Right ventricle myocardium superior (tissue), 1 donor: ENCODE measurements around the gene RAB31. TPM values are rescaled to one million over a fixed set of nuclear protein-coding genes. Genes with fewer than 3 reads are reported as not detected.
A peak's percentile ranks its signal among the peaks of the same experiment; 100 is the strongest.
"Not testable (repeated sequence)": the region's sequence is repeated elsewhere in the genome, so short reads cannot be mapped to it uniquely, and the experiment has no call there.

Experiments
- ATAC-seq: fragments of 200-7000 bp; cut with Tn5 transposase; one replicate; pipeline ENCODE4 v1.9.1; 2020; ENCODE audit warnings: mild to moderate bottlenecking; ENCODE audit not compliant: poor library complexity
- DNase-seq: peaks from one replicate; pipeline ENCODE4 v3.0.0-alpha.2; 2020
- intact Hi-C: fragments of 100-400 bp; cut with DNase I; formaldehyde crosslinking; loops from one replicate; pipeline ENCODE4 v1.11.2; 2022
- total RNA-seq: library from RNA; stranded (reverse); fragmentation: NEBNext Ultra II Directional; extraction: Animal tissue kit (Norgen Biotek cat#: 25700); gene quantifications from one replicate; pipeline ENCODE4 v1.2.1, GENCODE V29; 2021
- donor health status: DM: no; HTN: yes; CAD: no; lungs with severe emphysema.

The RAB31 gene
- total RNA-seq, 1 donor from 2014 or later, result 12.1 TPM

DNA sequence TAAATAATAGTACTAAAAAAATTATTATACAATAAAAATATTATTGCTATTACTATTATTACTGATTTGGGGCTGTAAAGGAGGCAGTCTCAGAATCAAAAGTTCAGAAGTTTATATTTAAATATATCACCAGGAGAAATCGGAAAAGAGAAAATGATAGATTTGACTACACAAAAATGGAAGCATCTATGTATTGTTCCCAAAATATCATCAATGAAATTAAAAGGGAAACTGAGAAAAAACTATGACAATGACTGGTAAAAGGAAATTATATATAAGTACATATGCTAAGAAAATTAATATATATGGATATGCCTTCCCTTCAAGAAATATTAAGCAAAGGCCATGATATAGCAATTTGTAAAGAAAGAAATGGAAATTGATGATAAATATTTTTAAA, 170.0 kb downstream of the RAB31 start:
- ATAC-seq (no peak), DNase-seq (no peak)
- intact Hi-C loops, result no loop called here

GRCh38 chr18:9878783-9879242, 170.7 kb downstream of the RAB31 start:
- intact Hi-C loops, result no loop called here
- ATAC-seq (no peak), DNase-seq (no peak)

DNA sequence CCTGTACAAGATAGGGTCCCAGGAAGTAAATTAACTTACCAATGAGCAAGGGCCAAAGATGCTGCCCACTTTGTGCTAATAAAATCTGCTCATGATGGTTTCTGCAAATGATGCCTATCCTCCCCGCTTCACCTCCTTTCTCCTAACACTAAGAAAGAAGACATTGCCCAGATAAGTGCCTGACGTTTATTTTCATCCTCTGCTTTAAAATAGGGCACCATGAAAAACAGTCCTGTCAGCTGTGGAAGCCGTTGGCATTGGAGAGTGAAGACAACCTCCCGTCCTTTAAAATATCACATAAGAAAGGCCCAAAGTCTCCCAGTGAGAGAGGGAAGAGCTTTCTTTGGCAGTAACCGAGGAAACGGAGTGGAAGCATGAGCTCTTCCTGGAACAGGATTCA, 176.0 kb downstream of the RAB31 start:
- no peak for DNase-seq
- intact Hi-C loops, result no loop called here
- no peak for ATAC-seq

DNA sequence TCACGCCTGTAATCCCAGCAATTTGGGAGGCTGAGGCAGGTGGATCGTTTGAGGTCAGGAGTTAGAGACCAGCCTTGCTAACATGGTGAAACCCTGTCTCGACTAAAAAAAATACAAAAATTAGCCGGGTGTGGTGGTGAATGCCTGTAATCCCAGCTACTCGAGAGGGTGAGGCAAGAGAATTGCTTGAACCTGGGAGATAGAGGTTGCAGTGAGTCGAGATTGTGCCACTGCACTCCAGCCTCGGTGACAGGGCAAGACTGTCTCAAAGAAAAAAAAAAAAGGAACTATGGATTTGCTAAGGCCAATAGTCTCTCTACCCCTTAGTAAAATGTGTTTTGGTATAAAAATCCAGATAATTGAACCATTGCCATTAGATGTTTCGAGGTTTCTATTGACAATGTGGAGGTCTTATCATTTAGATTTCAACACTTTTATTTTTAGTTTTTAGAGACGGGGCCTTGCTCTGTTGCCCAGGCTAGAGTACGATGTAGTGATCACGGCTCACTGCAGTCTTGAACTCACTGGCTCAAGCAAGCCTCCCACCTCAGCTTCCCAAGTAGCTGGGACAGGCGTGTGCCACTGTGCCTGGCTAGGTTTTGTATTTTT, 176.5 kb downstream of the RAB31 start:
- intact Hi-C loops, result no loop called here
- ATAC-seq (no peak), DNase-seq (no peak)

- no peak for ATAC-seq
- intact Hi-C loops, result no loop called here
Measured at GRCh38 chr18:9885170-9886004, 177.3 kb downstream of the RAB31 start, which contains the start of gene TXNDC2. Gene TXNDC2 (plus strand): TSS chr18:9885973. CDS start chr18:9886681, 708 bp downstream.

GRCh38 chr18:9886005-9886348, 177.9 kb downstream of the RAB31 start:
- no peak for DNase-seq
- intact Hi-C loops, result no loop called here
- no peak for ATAC-seq

More at GRCh38 chr18:9885170-9886004, 177.3 kb downstream of the RAB31 start, which contains the start of gene TXNDC2:
- DNase-seq, result no peak

DNA sequence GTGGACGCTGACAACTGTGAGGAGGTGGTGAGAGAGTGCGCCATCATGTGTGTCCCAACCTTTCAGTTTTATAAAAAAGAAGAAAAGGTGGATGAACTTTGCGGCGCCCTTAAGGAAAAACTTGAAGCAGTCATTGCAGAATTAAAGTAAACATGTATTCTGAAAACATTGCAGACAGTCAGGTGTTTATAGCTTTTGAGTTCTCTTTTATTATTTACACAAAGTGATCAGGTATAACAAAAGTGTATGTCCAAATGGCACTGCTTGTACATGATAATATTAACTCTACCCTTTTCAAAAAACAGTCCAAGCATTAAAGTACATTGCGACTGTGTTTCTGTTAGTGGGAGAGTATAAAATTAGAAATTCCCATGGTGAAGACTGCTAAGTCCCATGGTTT, 179.9 kb downstream of the RAB31 start:
- intact Hi-C loops, result no loop called here
- DNase-seq, result no peak
- no peak for ATAC-seq

DNA sequence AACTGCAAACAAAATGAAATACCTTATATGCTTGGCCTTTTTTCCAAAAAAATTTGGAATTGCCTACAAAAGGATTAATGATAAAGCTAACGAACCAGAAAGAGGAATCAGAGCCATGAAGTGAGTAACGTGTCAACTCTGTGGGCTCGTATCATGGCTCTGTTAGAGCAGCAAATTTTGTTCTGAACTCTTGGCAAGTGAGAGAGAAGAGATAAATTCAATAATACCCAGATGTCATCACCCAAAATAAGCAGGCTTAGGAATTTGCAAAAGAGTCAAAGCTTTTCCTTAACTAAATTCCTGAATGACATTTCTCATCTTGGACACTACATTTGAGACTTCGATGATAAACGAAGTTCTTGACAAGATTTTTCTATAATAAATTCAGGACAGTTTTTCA, 182.1 kb downstream of the RAB31 start:
- DNase-seq, result no peak
- ATAC-seq, result no peak
- intact Hi-C loops, result no loop called here

- no peak for DNase-seq
- intact Hi-C loops, result no loop called here
- ATAC-seq, result no peak
Measured at GRCh38 chr18:9890957-9891356, 182.9 kb downstream of the RAB31 start.

GRCh38 chr18:9891515-9891914, 183.4 kb downstream of the RAB31 start:
- ATAC-seq, intact Hi-C loops, DNase-seq: not testable (repeated sequence)

- DNase-seq (no peak), ATAC-seq (no peak)
- intact Hi-C loops, result no loop called here
Measured at GRCh38 chr18:9894454-9895068, 186.5 kb downstream of the RAB31 start.

DNA sequence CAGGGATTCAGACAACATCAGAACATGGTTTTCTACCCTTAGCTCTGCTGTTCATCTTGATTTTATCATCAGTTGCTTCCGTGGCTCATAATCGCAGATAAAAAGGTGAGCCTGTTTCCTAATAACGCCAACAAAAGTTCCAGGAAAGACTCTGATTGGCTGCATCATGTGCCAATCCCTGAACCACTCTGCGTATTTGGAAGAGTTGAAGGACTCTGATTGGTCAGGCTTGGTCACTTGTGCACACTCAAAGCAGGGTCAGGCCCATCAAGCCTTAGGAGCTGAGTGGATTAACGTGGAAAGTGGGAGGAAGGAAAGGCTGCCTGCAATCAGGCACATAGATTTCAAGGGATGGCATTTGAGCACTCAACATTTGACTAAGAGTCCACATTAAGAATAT, 189.0 kb downstream of the RAB31 start:
- no peak for DNase-seq
- intact Hi-C loops, result no loop called here
- no peak for ATAC-seq

GRCh38 chr18:9897787-9898291, 189.7 kb downstream of the RAB31 start:
- DNase-seq, ATAC-seq, intact Hi-C loops: not testable (repeated sequence)

GRCh38 chr18:9898792-9899549, 190.9 kb downstream of the RAB31 start:
- no peak for ATAC-seq
- intact Hi-C loops, result no loop called here
- no peak for DNase-seq

DNA sequence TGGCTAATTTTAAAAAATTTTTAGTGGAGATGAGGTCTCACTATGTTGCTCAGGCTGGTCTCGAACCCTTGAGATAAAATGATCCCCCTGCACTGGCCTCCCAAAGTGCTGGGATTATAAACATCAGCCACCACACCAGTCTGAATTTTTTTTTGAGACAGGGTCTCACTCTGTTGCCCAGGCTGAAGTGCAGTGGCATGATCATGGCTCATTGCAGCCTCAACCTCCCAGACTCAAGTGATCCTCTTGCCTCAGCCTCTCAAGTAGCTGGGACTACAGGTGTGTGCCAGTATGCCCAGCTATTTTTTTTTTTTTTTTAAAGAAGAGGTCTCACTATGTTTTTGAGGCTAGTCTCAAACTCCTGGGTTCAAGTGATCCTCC, 191.4 kb downstream of the RAB31 start:
- intact Hi-C loops, DNase-seq, ATAC-seq: not testable (repeated sequence)

GRCh38 chr18:9900699-9901098, 192.6 kb downstream of the RAB31 start:
- no peak for ATAC-seq
- DNase-seq, result no peak
- intact Hi-C loops, result no loop called here

- DNase-seq, result no peak
- no peak for ATAC-seq
- intact Hi-C loops, result no loop called here
Measured at GRCh38 chr18:9901377-9901776, 193.3 kb downstream of the RAB31 start.

DNA sequence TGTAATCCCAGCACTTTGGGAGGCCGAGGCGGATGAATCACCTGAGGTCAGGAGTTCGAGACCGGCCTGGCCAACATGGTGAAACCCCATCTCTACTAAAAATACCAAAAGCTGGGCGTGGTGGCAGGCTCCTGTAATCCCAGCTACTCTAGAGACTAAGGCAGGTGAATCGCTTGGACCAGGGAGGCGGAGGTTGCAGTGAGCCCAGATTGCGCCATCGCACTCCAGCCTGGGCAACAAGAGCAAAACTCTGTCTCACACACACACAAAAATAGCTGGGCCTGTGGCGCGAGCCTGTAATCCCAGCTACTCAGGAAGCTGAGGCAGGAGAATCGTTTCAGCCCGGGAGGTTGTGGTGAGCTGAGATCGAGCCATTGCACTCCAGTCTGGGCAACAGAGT, 194.2 kb downstream of the RAB31 start:
- intact Hi-C loops, DNase-seq, ATAC-seq: not testable (repeated sequence)

GRCh38 chr18:9902832-9903231, 194.7 kb downstream of the RAB31 start:
- ATAC-seq (peak; percentile 39), DNase-seq (peak; percentile 55)
- intact Hi-C loops, result no loop called here
